ENCODE measurements around the gene GPBAR1. TPM values are rescaled to one million over a fixed set of nuclear protein-coding genes. Genes with fewer than 3 reads are reported as not detected.
"Not testable (repeated sequence)": the region's sequence is repeated elsewhere in the genome, so short reads cannot be mapped to it uniquely, and the experiment has no call there.

GPBAR1 gene
- total RNA-seq, 2 donors from 2014 or later, result 1.5 to 2.7 TPM

- Mint-ChIP-seq H3K27me3 (no peaks in the 10 kb centered on the region), H3K36me3 (ENCODE audit: low read depth) (no peaks in the 10 kb centered on the region), H3K27ac (peak overlapping the region; percentile 89), H3K4me1 (peaks cover 12% of the 10 kb centered on the region), H3K4me3 (no peak overlapping the region)
- no peaks in the 10 kb centered on the region for H3K9me3 ChIP-seq (ENCODE audit: control insufficient read depth, low read length, poor library complexity, severe bottlenecking)
- peak; percentile 96 for ATAC-seq
- peak; percentile 60 to 86 (median 71) for DNase-seq
Observed at GRCh38 chr2:218301176-218301819, 40.5 kb downstream of the GPBAR1 start.

DNA sequence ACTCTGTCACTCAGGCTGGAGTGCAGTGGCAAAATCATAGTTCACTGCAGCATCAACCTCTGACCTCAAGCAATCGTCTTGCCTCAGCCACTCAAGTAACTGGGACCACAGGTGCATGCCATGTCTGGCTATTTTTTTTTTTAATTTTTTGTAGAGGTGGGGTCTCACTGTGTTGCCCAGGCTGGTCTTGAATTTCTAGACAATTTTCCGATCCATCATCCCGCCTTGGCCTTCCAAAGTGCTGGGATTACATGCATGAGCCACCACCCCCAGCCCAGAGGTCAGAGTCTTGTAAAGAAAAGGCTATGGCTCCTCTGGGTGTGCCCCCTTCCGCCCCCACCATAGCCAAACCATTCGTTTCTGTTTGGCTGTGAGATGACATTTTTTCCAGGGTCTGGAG lies 44.6 kb downstream of the GPBAR1 start:
- no peak overlapping the region for H3K4me3 Mint-ChIP-seq
- DNase-seq (no peak), ATAC-seq (no peak)
- H3K9me3 ChIP-seq (ENCODE audit: control insufficient read depth, low read length, poor library complexity, severe bottlenecking), result no peaks in the 10 kb centered on the region
- H3K4me1 Mint-ChIP-seq, result peaks cover 11% of the 10 kb centered on the region
- H3K27ac Mint-ChIP-seq, result no peak overlapping the region
- peaks cover 6% of the 10 kb centered on the region for H3K27me3 Mint-ChIP-seq
- H3K36me3 Mint-ChIP-seq (ENCODE audit: low read depth), result no peaks in the 10 kb centered on the region

DNA sequence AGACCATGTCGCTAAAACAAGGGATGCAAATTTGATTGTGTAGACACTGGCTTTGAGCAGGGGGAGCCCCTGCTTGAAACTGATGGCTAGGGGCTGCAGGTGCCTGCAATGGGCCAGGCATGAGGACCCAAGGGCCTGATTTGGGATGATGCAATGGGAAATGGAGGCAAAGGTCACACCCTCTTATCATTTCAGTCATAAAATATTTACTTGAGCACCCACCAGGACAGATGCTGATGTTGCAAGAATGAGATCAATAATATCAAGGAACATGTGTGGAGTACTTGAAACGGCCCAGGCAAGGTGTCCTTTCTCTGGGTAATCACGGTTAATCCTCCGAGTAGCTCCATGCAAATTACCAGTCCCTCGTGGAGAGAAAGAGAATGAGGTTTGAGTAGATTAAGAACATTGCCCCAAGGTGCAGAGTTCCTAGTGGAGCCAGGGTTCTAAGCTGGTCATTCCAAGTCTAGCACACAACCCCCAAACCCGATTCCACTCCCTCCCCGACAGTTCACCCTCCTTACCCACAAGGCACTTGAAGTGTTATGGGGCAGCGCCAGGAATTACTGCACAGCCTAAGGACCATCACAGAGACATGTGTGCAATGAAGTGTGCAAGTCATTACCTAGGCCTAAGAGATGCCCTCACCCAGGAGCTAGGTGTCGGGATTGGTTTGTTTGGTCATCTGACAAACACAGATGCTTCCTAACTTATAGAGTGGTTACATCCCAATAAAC lies 45.5 kb downstream of the GPBAR1 start:
- Mint-ChIP-seq H3K27ac (no peak overlapping the region), H3K36me3 (ENCODE audit: low read depth) (no peaks in the 10 kb centered on the region), H3K4me3 (no peak overlapping the region), H3K4me1 (peaks cover 8% of the 10 kb centered on the region), H3K27me3 (peaks cover 6% of the 10 kb centered on the region)
- no peak for DNase-seq
- no peak for ATAC-seq
- H3K9me3 ChIP-seq (ENCODE audit: control insufficient read depth, low read length, poor library complexity, severe bottlenecking), result no peaks in the 10 kb centered on the region

- Mint-ChIP-seq H3K4me1 (peaks cover 6% of the 10 kb centered on the region), H3K27ac (peak overlapping the region; percentile 73), H3K27me3 (peaks cover 6% of the 10 kb centered on the region), H3K4me3 (no peak overlapping the region), H3K36me3 (ENCODE audit: low read depth) (no peaks in the 10 kb centered on the region)
- ATAC-seq (no peak), DNase-seq (no peak)
- H3K9me3 ChIP-seq (ENCODE audit: control insufficient read depth, low read length, poor library complexity, severe bottlenecking), result no peaks in the 10 kb centered on the region
Observed at GRCh38 chr2:218307415-218308090, 46.7 kb downstream of the GPBAR1 start.

DNA sequence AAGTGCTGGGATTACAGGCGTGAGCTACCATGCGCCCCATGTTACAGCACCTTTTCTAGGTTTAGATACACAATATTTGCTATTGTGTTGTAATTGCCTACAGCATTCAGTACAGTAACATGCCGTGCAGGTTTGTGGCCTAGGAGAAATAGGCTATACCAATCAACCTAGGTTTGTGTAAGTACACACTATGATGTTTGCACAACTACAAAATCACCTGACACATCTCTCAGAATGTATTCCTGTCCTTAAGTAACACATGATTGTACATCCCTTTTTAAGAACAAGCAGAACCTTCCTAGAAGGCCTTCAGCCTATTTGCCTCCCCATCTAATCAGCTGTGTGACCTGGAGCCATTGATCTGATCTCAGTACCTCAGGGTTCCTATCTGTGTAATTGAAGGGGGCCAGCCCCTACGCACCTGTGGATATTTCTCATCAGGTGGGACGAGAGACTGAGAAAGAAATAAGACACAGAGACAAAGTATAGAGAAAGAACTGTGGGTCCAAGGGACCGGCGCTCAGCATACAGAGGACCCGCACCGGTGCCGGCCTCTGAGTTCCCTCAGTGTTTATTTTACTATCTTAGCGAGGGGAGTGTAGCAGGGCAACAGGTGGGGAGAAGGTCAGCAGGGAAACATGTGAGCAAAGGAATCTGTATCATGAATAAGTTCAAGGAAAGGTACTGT lies 50.2 kb downstream of the GPBAR1 start:
- no peak overlapping the region for H3K4me3 Mint-ChIP-seq
- H3K27me3 Mint-ChIP-seq, result peaks cover 6% of the 10 kb centered on the region
- peak overlapping the region; percentile 29 for H3K27ac Mint-ChIP-seq
- peaks cover 7% of the 10 kb centered on the region for H3K4me1 Mint-ChIP-seq
- no peak for DNase-seq
- no peaks in the 10 kb centered on the region for H3K36me3 Mint-ChIP-seq (ENCODE audit: low read depth)
- ATAC-seq, result no peak
- H3K9me3 ChIP-seq (ENCODE audit: control insufficient read depth, low read length, poor library complexity, severe bottlenecking), result no peaks in the 10 kb centered on the region

GRCh38 chr2:218311541-218312266 lies 50.9 kb downstream of the GPBAR1 start:
- H3K27me3 Mint-ChIP-seq; H3K36me3 Mint-ChIP-seq (ENCODE audit: low read depth); ATAC-seq; DNase-seq; H3K4me3 Mint-ChIP-seq; H3K4me1 Mint-ChIP-seq; H3K9me3 ChIP-seq (ENCODE audit: control insufficient read depth, low read length, poor library complexity, severe bottlenecking): not testable (repeated sequence)
- H3K27ac Mint-ChIP-seq, result peak overlapping the region; percentile 83

DNA sequence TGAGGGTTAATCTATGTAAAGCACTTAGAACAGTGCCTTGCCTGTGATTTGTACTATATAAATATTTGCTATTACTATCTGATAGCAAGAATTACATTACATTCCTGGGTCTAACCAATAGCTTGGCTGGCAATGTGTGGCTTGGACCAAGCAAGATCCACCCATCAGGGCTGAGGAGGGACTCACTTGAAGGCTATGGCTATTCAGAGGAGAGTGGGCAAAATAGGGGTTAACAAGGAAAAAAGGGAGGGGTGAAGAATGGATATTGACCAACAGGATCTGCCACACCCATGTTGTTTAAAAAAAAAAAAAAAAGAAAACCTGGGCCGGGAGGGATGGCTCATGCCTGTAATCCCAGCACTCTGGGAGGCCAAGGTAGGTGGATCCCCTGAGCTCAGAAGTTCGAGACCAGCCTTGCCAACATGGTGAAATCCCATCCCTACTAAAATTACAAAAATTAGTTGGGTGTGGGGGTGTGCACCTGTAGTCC lies 51.5 kb downstream of the GPBAR1 start:
- H3K27me3 Mint-ChIP-seq, result peaks cover 5% of the 10 kb centered on the region
- no peak for ATAC-seq
- H3K4me3 Mint-ChIP-seq, result no peak overlapping the region
- H3K27ac Mint-ChIP-seq, result peak overlapping the region; percentile 83
- peaks cover 15% of the 10 kb centered on the region for H3K4me1 Mint-ChIP-seq
- no peaks in the 10 kb centered on the region for H3K36me3 Mint-ChIP-seq (ENCODE audit: low read depth)
- no peaks in the 10 kb centered on the region for H3K9me3 ChIP-seq (ENCODE audit: control insufficient read depth, low read length, poor library complexity, severe bottlenecking)
- DNase-seq, result no peak

- H3K27ac Mint-ChIP-seq, result no peak overlapping the region
- no peaks in the 10 kb centered on the region for H3K36me3 Mint-ChIP-seq (ENCODE audit: low read depth)
- H3K27me3 Mint-ChIP-seq, result no peaks in the 10 kb centered on the region
- H3K4me1 Mint-ChIP-seq, result peaks cover 20% of the 10 kb centered on the region
- no peaks in the 10 kb centered on the region for H3K9me3 ChIP-seq (ENCODE audit: control insufficient read depth, low read length, poor library complexity, severe bottlenecking)
- no peak overlapping the region for H3K4me3 Mint-ChIP-seq
- DNase-seq (no peak), ATAC-seq (no peak)
Observed at GRCh38 chr2:218313356-218313755, 52.5 kb downstream of the GPBAR1 start.

Other genes starting within 250 kb of the GPBAR1 start
- gene RUFY4, start 191.8 kb upstream of the GPBAR1 start, total RNA-seq, result under 1 TPM in 1 of 2 donors, not detected in 1; 0.77 TPM
- under 1 TPM in 1 of 2 donors, not detected in 1; 0.10 TPM for gene CXCR2, start 135.0 kb upstream of the GPBAR1 start, total RNA-seq
- gene CXCR1, start 94.1 kb upstream of the GPBAR1 start, total RNA-seq, result not detected
- 100 to 1,000 TPM; 424 to 467 TPM for gene ARPC2, start 43.8 kb upstream of the GPBAR1 start, total RNA-seq
- gene AAMP, start 9.1 kb downstream of the GPBAR1 start, total RNA-seq, result 10 to 100 TPM; 46.8 to 47.0 TPM
- 10 to 100 TPM; 21.1 to 31.2 TPM for gene PNKD, start 9.5 kb downstream of the GPBAR1 start, total RNA-seq
- 100 to 1,000 TPM in 1 of 2 donors, 10 to 100 TPM in 1; 97.4 to 121 TPM for gene TMBIM1, start 31.5 kb downstream of the GPBAR1 start, total RNA-seq
- gene CATIP, start 95.8 kb downstream of the GPBAR1 start, total RNA-seq, result not detected
- gene SLC11A1, start 121.3 kb downstream of the GPBAR1 start, total RNA-seq, result 10 to 100 TPM in 1 of 2 donors, 1 to 10 TPM in 1; 2.7 to 23.9 TPM
- 100 to 1,000 TPM; 109 to 132 TPM for gene CTDSP1, start 138.9 kb downstream of the GPBAR1 start, total RNA-seq
- gene VIL1, start 158.1 kb downstream of the GPBAR1 start, total RNA-seq, result 1 to 10 TPM in 1 of 2 donors, under 1 TPM in 1; 0.32 to 6.2 TPM